GM18508 (cell line): Measurements from ENCODE around the gene NPHP4.

ENCODE experiments used
- ATAC-seq: cut with Tn5 transposase; IDR thresholded peaks from one replicate; pipeline ENCODE4 v1.9.1; 2021; ENCODE audit warnings: moderate number of reproducible peaks; ENCODE audit not compliant: insufficient read depth, unreplicated experiment

Gene NPHP4

GRCh38 chr1:5844442-5844841, 147.8 kb downstream of the NPHP4 start:
- no peak for ATAC-seq

GRCh38 chr1:5843521-5844096, 148.6 kb downstream of the NPHP4 start:
- no peak for ATAC-seq

GRCh38 chr1:5842679-5843078, 149.5 kb downstream of the NPHP4 start:
- no peak for ATAC-seq

GRCh38 chr1:5840551-5841001, 151.6 kb downstream of the NPHP4 start:
- ATAC-seq = no peak

GRCh38 chr1:5839881-5840550, 152.2 kb downstream of the NPHP4 start:
- no peak for ATAC-seq

- no peak for ATAC-seq
Observed at GRCh38 chr1:5839161-5839880, 152.9 kb downstream of the NPHP4 start.

- no peak for ATAC-seq
Observed at GRCh38 chr1:5837976-5838653, 154.1 kb downstream of the NPHP4 start.

GRCh38 chr1:5836776-5837440, 155.3 kb downstream of the NPHP4 start:
- no peak for ATAC-seq

GRCh38 chr1:5835179-5835562, 157.1 kb downstream of the NPHP4 start:
- no peak for ATAC-seq

GRCh38 chr1:5834477-5835178, 157.6 kb downstream of the NPHP4 start:
- ATAC-seq = no peak

- no peak for ATAC-seq
Observed at GRCh38 chr1:5833911-5834310, 158.3 kb downstream of the NPHP4 start.

GRCh38 chr1:5832916-5833895, 159.0 kb downstream of the NPHP4 start:
- ATAC-seq = no peak

GRCh38 chr1:5831600-5832335, 160.5 kb downstream of the NPHP4 start:
- ATAC-seq = no peak

- ATAC-seq = no peak
Observed at GRCh38 chr1:5830771-5831599, 161.2 kb downstream of the NPHP4 start.

- no peak for ATAC-seq
Observed at GRCh38 chr1:5829414-5829813, 162.8 kb downstream of the NPHP4 start.

- no peak for ATAC-seq
Observed at GRCh38 chr1:5828308-5828935, 163.8 kb downstream of the NPHP4 start.

- no peak for ATAC-seq
Observed at GRCh38 chr1:5827516-5827915, 164.7 kb downstream of the NPHP4 start.
